HUES48 (cell line): ENCODE data around the gene CCDC60.

Experiments
- H3K27ac ChIP-seq: one replicate; pipeline ENCODE4 v1.7.0; 2013; ENCODE audit warnings: low read depth, low read length, inconsistent platforms
- H3K27me3 ChIP-seq: 2 replicates; pipeline ENCODE4 v1.6.1; 2013; ENCODE audit warnings: mild to moderate bottlenecking, low read length; ENCODE audit not compliant: control insufficient read depth, insufficient read depth
- H3K36me3 ChIP-seq: 2 replicates; pipeline ENCODE4 v1.6.1; 2013; ENCODE audit warnings: low read length; ENCODE audit not compliant: control insufficient read depth, insufficient read depth
- H3K4me1 ChIP-seq: 2 replicates; pipeline ENCODE4 v1.6.1; 2013; ENCODE audit warnings: mild to moderate bottlenecking, low read length; ENCODE audit not compliant: control insufficient read depth, insufficient read depth
- H3K4me3 ChIP-seq: 2 replicates; pipeline ENCODE4 v1.5.1; 2013; ENCODE audit warnings: mild to moderate bottlenecking, low read depth, low read length
- H3K9ac ChIP-seq: 2 replicates; pipeline ENCODE4 v1.6.1; 2013; ENCODE audit warnings: mild to moderate bottlenecking, low read depth, low read length, moderate library complexity
- H3K9me3 ChIP-seq: 2 replicates; pipeline ENCODE4 v1.6.1; 2013; ENCODE audit warnings: low read length; ENCODE audit not compliant: control insufficient read depth, insufficient read depth

Gene CCDC60

DNA sequence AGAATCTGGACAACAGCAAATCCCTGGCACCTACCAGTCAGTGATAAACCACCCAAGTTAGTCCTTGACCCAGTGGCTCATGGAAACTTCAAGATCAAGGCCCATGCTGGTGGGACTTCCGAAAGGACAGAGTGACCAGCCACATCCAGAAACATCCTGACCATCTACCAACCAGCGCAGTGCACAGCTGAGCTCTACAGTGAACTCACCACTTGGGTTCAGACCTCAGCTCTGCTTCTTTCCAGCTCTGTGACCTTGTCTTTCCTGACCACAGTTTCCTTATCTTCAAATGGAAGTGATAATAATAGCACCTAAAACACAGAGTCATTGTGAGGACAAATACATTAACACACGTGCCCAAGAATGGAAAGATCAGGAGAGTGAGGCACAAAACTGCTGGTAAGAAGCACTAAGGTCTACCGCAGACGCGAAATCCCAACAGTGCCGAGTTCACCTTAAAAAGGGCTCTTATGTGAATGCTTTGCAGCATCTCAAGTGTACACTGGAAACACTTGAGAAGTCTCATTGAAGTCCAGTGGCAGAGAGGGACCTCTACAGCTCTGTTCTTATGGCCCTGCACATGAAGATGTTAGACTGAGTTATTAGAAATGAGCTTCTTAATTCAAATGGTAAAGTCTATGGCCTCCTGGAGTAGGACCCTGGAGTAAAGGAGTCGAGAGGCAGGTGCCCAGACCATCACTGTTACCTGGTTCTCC lies 128.8 kb downstream of the CCDC60 start:
- H3K36me3 ChIP-seq, result no peaks in the 10 kb centered on the region
- H3K27ac ChIP-seq, result no peak overlapping the region
- H3K4me3 ChIP-seq, result no peak overlapping the region

GRCh38 chr12:119468296-119468695 lies 133.8 kb downstream of the CCDC60 start:
- Histone ChIP-seq H3K27me3 (no peaks in the 10 kb centered on the region), H3K9me3 (0 out of 2 replicates have a peak, but pooled peaks cover 4% of the 10 kb centered on the region), H3K9ac (no peak overlapping the region), H3K4me1 (no peaks in the 10 kb centered on the region), H3K4me3 (no peak overlapping the region), H3K27ac (no peak overlapping the region), H3K36me3 (no peaks in the 10 kb centered on the region)

More for the DNA sequence above, 128.8 kb downstream of the CCDC60 start:
- no peak overlapping the region for H3K9ac ChIP-seq
- H3K4me1 ChIP-seq, result no peaks in the 10 kb centered on the region
- no peaks in the 10 kb centered on the region for H3K27me3 ChIP-seq
- 0 out of 2 replicates have a peak, but pooled peaks cover 4% of the 10 kb centered on the region for H3K9me3 ChIP-seq

DNA sequence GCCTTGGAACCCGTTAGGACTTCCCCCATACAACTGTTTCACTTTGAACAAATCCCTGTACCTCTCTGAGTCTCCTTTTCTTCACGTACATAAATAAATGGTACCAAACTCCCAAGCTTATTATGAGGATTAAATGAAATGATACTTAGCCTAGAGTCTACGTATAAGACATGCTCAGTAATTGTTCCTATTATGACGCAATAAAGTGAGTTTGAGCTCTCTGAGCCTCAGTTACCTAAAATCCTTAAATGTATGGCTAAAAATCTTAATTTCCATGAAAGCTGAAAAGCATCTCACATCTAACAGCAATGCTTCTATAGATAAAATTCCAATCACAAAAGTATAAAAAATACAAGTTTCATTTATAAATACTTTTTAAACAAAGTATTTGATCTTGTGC lies 141.1 kb downstream of the CCDC60 start:
- Histone ChIP-seq H3K9me3 (no peaks in the 10 kb centered on the region), H3K36me3 (no peaks in the 10 kb centered on the region), H3K4me3 (no peak overlapping the region), H3K9ac (no peak overlapping the region), H3K4me1 (no peaks in the 10 kb centered on the region), H3K27me3 (no peaks in the 10 kb centered on the region), H3K27ac (no peak overlapping the region)

DNA sequence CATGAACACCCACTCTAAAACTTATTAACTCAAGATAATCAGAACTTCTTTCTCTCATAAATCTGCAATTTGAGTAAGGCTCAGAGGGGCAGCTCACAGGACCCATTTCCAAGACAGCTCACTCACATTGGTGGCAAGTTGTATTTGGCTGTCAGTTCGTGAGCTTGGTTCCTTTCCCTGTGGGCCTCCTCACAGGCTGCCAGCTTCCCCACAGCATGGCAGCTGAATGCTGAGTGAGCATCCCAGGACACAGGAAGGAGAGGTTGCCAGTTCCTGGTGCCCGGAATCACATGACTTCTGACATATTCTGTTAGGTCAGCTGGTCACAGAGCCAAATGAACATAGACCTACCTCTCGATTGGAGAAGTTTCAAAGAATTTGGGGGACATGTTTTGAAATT lies 142.4 kb downstream of the CCDC60 start:
- Histone ChIP-seq H3K27me3 (no peaks in the 10 kb centered on the region), H3K4me1 (no peaks in the 10 kb centered on the region), H3K4me3 (no peak overlapping the region), H3K9me3 (no peaks in the 10 kb centered on the region), H3K27ac (no peak overlapping the region), H3K36me3 (no peaks in the 10 kb centered on the region), H3K9ac (no peak overlapping the region)

DNA sequence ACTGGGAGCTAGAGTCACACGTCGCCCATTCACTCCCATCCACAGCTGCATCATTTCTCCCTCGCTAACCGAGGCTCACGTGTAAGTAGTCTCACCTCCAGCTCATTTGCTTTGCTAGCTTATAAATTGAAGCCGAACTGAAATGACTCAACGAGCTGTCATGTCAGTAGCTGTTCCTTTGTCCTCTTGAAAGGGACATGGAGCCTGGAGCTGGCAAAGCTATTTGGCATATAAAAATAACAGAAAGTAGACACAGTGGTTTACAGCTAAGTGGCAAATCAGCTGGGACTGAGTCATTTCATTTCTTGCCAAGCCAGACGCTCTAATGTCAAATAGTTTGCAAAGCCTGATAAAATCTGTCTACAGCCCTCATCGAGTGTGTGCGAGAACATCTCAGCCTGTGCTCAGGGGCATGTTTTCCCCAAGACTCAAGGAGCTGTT lies 144.6 kb downstream of the CCDC60 start:
- H3K4me1 ChIP-seq, result no peaks in the 10 kb centered on the region
- no peak overlapping the region for H3K9ac ChIP-seq
- H3K27ac ChIP-seq, result no peak overlapping the region
- no peaks in the 10 kb centered on the region for H3K9me3 ChIP-seq
- H3K4me3 ChIP-seq, result no peak overlapping the region
- H3K27me3 ChIP-seq, result no peaks in the 10 kb centered on the region
- H3K36me3 ChIP-seq, result no peaks in the 10 kb centered on the region

DNA sequence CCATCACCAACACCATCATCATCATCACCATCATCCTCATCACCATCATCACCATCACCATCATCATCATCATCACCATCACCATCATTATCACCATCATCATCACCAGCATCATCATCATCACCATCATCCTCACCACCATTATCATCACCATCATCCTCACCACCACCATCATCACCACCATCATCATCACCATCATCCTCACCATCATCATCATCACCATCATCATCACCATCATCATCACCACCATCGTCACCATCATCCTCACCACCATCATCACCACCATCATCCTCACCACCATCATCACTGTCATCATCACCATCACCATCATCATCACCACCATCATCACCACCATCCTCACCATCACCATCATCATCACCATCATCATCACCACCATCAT lies 146.0 kb downstream of the CCDC60 start:
- H3K36me3 ChIP-seq, result no peaks in the 10 kb centered on the region
- no peak overlapping the region for H3K4me3 ChIP-seq
- no peaks in the 10 kb centered on the region for H3K9me3 ChIP-seq
- no peaks in the 10 kb centered on the region for H3K27me3 ChIP-seq
- H3K27ac ChIP-seq, result no peak overlapping the region
- H3K4me1 ChIP-seq, result no peaks in the 10 kb centered on the region
- no peak overlapping the region for H3K9ac ChIP-seq

DNA sequence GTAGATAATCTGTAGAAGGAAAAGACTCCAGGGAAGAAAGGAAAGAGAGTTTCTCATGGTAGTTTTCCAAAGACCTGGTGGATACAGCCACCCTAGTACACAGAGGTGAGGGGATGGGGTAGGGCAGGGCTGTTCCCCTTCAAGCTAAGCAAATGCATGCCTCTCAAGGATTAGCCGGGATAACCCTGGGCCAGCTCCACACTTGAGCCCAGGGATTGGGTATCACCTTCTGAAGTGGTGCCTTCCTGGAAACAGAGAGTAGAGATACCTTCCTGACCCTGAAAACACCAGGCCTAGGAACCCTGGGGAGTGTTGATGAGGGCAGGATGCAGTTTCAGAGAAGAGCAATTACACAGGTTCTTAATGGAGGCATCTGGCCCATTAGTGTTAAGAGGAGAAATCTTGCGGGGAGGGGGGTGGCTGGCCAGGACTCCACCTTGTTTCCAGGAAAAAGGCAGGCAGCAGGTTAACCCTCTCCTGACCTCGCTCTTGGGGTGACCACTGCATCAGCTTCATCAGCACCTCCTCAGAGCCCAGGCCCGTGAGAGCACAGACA lies 152.1 kb downstream of the CCDC60 start:
- Histone ChIP-seq H3K27me3 (no peaks in the 10 kb centered on the region), H3K27ac (no peak overlapping the region), H3K36me3 (no peaks in the 10 kb centered on the region), H3K9me3 (no peaks in the 10 kb centered on the region), H3K4me1 (0 out of 2 replicates have a peak, but pooled peaks cover 2% of the 10 kb centered on the region), H3K9ac (no peak overlapping the region), H3K4me3 (no peak overlapping the region)

GRCh38 chr12:119491814-119492213 lies 157.3 kb downstream of the CCDC60 start:
- Histone ChIP-seq H3K9me3 (no peaks in the 10 kb centered on the region), H3K4me1 (peaks cover 4% of the 10 kb centered on the region; the same call in 1 of the 2 replicates), H3K27ac (no peak overlapping the region), H3K4me3 (no peak overlapping the region), H3K9ac (no peak overlapping the region), H3K36me3 (no peaks in the 10 kb centered on the region), H3K27me3 (no peaks in the 10 kb centered on the region)

DNA sequence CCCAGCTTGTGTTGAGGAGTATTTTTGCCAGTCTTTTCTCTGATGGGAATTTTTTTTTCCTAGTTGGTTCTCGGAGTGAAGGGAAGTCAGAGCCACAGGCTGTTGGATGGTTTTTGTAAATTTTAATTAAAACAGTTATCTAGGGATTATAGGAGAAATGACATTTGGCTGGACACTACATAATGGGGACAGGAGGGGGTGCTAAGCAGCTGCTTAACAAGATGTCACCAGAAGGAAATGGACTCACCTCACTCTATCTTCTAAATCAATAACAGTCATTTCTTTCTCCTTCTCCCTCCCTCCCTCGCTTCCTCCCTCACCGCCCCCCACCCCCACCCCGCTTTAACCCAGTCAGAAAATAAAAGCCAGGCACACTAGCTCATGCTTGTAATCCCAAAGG lies 165.7 kb downstream of the CCDC60 start:
- no peak overlapping the region for H3K4me3 ChIP-seq

GRCh38 chr12:119501052-119501451 lies 166.5 kb downstream of the CCDC60 start:
- Histone ChIP-seq H3K4me3 (no peak overlapping the region), H3K27ac (no peak overlapping the region), H3K4me1 (peaks cover 15% of the 10 kb centered on the region), H3K9ac (no peak overlapping the region), H3K9me3 (no peaks in the 10 kb centered on the region), H3K36me3 (no peaks in the 10 kb centered on the region), H3K27me3 (no peaks in the 10 kb centered on the region)

More for the DNA sequence above, 165.7 kb downstream of the CCDC60 start:
- no peak overlapping the region for H3K9ac ChIP-seq
- H3K9me3 ChIP-seq, result no peaks in the 10 kb centered on the region
- no peak overlapping the region for H3K27ac ChIP-seq
- no peaks in the 10 kb centered on the region for H3K27me3 ChIP-seq
- H3K4me1 ChIP-seq, result peaks cover 15% of the 10 kb centered on the region
- H3K36me3 ChIP-seq, result no peaks in the 10 kb centered on the region

DNA sequence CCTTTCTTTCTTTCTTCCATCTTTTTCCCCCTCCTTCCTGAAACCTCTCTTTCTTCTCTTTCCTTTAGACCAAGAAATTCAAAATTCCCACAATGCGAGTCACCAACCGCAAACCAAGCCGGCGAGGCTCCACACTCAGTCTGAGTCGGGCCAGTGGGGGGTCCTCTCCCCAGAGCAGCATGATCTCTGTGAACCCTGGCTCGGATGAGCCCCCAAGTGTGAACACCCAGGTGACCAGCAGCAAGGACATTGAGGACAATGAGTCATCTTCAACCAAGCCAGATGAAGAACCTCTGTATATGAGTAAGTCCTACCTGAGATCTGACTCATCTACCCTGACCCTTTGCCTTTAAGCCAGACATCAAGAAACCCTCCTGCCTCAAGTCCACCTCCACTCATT lies 170.5 kb downstream of the CCDC60 start:
- no peak overlapping the region for H3K27ac ChIP-seq

More for the DNA sequence above, 170.5 kb downstream of the CCDC60 start:
- Histone ChIP-seq H3K36me3 (no peaks in the 10 kb centered on the region), H3K4me1 (no peaks in the 10 kb centered on the region), H3K4me3 (no peak overlapping the region), H3K9me3 (no peaks in the 10 kb centered on the region), H3K27me3 (no peaks in the 10 kb centered on the region), H3K9ac (no peak overlapping the region)
